MCF 10A (cell line): Measurements from ENCODE around the gene GJA3. TPM values are rescaled to one million over a fixed set of nuclear protein-coding genes. Genes with fewer than 3 reads are reported as not detected.

Experiments used
- BruUV-seq: library from RNA; stranded (reverse); fragments of 400-500 nt; replicated peaks from 2 replicates; lab custom pipeline; 2021; lab: Mats Ljungman, UMichigan
- CTCF ChIA-PET: fragments of 300-600 bp; sonication (Branson Sonifier 250); formaldehyde crosslinking; extraction: SDS; loops from one replicate; lab custom pipeline; 2021; ENCODE audit warnings: antibody characterized with exemption, inconsistent platforms; lab: Yijun Ruan, JAX
- POLR2A ChIA-PET: fragments of 300-600, 350-650 bp; sonication (Branson Sonifier 250); formaldehyde crosslinking; extraction: SDS; loops from one replicate; lab custom pipeline; 2020; ENCODE audit warnings: antibody characterized with exemption, inconsistent platforms; lab: Yijun Ruan, JAX
- DNase-seq: peaks from one replicate; pipeline ENCODE4 v3.0.0-alpha.2; 2018; ENCODE audit not compliant: unreplicated experiment
- H3K27ac Mint-ChIP-seq: one replicate; pipeline ENCODE4 v1.8.0; 2022; ENCODE audit warnings: mild to moderate bottlenecking, low read depth, mixed read lengths; ENCODE audit not compliant: unreplicated experiment
- H3K27me3 Mint-ChIP-seq: one replicate; pipeline ENCODE4 v1.8.0; 2022; ENCODE audit warnings: mixed read lengths; ENCODE audit not compliant: insufficient read depth, unreplicated experiment
- H3K36me3 Mint-ChIP-seq: one replicate; pipeline ENCODE4 v1.8.0; 2022; ENCODE audit warnings: mild to moderate bottlenecking, moderate library complexity, mixed read lengths; ENCODE audit not compliant: insufficient read depth, unreplicated experiment
- H3K4me1 Mint-ChIP-seq: one replicate; pipeline ENCODE4 v1.8.0; 2022; ENCODE audit warnings: mixed read lengths; ENCODE audit not compliant: insufficient read depth, unreplicated experiment
- H3K4me3 Mint-ChIP-seq: one replicate; pipeline ENCODE4 v1.8.0; 2022; ENCODE audit warnings: mild to moderate bottlenecking, moderate library complexity, mixed read lengths; ENCODE audit not compliant: unreplicated experiment
- H3K9me3 Mint-ChIP-seq: one replicate; pipeline ENCODE4 v1.8.0; 2022; ENCODE audit warnings: mixed read lengths; ENCODE audit not compliant: unreplicated experiment
- intact Hi-C: fragments of 100-400 bp; cut with micrococcal nuclease; formaldehyde crosslinking; loops from 2 replicates; pipeline ENCODE4 v1.14.1; 2022
- total RNA-seq: library from RNA; stranded (reverse); gene quantifications from 2 replicates; pipeline ENCODE4 v1.2.3, GENCODE V29; 2022
- TF ChIP-seq, protein P1 (sequence below): fragments of 200-600 bp; IDR thresholded peaks from one replicate; pipeline ENCODE4 v1.8.0; 2022; ENCODE audit warnings: antibody characterized with exemption, mild to moderate bottlenecking; ENCODE audit not compliant: unreplicated experiment

GJA3 gene
- total RNA-seq, 1 experiment from 2014 or later = 4.7 TPM

DNA sequence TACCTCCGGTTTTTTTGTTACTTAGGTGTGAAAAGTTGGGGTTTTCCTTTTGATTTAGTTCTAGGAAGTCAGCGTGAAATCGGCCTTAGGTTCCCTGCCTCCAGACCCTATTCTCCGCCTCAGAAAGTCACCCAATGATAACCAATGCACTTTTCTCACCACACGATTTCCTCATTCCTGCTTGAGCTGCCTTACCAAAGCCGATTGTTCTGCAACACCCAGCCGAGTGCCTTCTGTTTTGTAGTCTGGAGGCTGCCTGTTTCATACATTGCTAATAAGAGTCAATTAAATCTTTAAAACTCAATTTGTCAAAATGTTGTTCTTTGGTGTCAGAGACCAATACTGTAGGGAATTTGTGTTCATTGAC, 39.7 kb downstream of the GJA3 start:
- H3K4me3 Mint-ChIP-seq = no peak overlapping the region
- intact Hi-C loops = no loop called here
- BruUV-seq = no TSS peak

GRCh38 chr13:20119960-20120359, 40.9 kb downstream of the GJA3 start:
- no peaks in the 10 kb centered on the region for H3K9me3 Mint-ChIP-seq
- TF ChIP-seq, protein P1, sequence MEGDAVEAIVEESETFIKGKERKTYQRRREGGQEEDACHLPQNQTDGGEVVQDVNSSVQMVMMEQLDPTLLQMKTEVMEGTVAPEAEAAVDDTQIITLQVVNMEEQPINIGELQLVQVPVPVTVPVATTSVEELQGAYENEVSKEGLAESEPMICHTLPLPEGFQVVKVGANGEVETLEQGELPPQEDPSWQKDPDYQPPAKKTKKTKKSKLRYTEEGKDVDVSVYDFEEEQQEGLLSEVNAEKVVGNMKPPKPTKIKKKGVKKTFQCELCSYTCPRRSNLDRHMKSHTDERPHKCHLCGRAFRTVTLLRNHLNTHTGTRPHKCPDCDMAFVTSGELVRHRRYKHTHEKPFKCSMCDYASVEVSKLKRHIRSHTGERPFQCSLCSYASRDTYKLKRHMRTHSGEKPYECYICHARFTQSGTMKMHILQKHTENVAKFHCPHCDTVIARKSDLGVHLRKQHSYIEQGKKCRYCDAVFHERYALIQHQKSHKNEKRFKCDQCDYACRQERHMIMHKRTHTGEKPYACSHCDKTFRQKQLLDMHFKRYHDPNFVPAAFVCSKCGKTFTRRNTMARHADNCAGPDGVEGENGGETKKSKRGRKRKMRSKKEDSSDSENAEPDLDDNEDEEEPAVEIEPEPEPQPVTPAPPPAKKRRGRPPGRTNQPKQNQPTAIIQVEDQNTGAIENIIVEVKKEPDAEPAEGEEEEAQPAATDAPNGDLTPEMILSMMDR = no peak
- CTCF ChIA-PET = no interaction called here
- no TSS peak for BruUV-seq
- H3K27ac Mint-ChIP-seq = no peak overlapping the region
- H3K27me3 Mint-ChIP-seq = no peaks in the 10 kb centered on the region
- H3K36me3 Mint-ChIP-seq = no peaks in the 10 kb centered on the region
- H3K4me3 Mint-ChIP-seq = no peak overlapping the region
- POLR2A ChIA-PET = interaction anchor here (1.5 kb wide), 1 partner anchor 11 kb away, joined by 4 read pairs; no protein-coding TSS in a partner anchor
- no peak for DNase-seq
- intact Hi-C loops = no loop called here
- H3K4me1 Mint-ChIP-seq = peaks cover 6% of the 10 kb centered on the region

More for the DNA sequence above, 39.7 kb downstream of the GJA3 start:
- TF ChIP-seq, protein P1 = no peak
- H3K9me3 Mint-ChIP-seq = no peaks in the 10 kb centered on the region
- CTCF ChIA-PET = no interaction called here
- no peaks in the 10 kb centered on the region for H3K27me3 Mint-ChIP-seq
- DNase-seq = no peak
- H3K4me1 Mint-ChIP-seq = peaks cover 12% of the 10 kb centered on the region
- POLR2A ChIA-PET = interaction anchor here (0.8 kb wide), 1 partner anchor 39 kb away, joined by 4 read pairs; no protein-coding TSS in a partner anchor
- H3K27ac Mint-ChIP-seq = no peak overlapping the region
- H3K36me3 Mint-ChIP-seq = no peaks in the 10 kb centered on the region

DNA sequence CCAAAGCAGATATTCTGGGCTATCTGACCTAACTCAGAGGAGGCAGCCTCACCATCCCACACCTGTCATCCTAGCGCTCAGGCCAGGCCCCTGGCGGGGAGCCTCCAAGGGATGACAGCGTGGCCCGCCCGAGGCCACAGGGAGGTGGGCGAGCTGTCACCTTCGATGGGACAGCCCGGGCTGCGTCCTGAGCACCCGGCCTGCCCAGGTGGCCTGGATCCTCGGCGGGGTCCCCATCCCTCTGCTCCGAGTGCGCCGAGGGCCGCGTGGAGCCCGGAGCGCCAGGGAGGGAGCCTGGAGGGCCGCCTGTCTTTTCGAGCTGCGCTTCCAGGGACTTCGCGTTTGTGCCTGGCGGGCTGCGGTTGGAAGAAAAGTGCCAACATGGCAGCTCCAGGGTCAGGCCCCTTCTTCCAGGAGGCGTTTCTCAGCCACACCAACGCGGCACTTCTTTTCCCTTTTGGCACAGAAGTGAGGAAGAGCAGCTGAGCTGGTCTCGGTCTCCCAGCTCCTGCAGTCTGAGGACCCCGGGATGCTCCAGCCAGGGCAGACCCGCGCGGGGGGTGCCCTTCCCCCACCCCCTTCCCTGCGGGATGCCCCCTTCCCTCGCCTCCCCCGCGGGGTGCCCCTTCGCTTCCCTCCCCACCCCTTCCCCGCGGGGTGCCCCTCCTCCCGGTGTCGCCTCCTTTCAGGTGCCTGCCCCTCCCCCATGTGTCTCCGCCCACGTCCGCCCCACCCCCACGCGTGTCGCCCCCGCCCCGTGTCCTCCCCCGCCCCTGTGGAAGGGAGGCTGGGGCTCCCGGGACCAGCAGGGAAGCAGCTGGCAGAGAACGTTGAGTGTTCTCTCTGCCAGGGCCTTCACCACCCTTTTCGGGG, 42.3 kb downstream of the GJA3 start:
- ChIA-PET POLR2A (interaction anchor here (1.5 kb wide), 1 partner anchor 10 kb away, joined by 4 read pairs; no protein-coding TSS in a partner anchor), CTCF (interaction anchor here (0.5 to 0.7 kb wide), 3 partner anchors 227 to 807 kb away, joined by 3 to 5 read pairs (median 4); no protein-coding TSS in a partner anchor)
- no peaks in the 10 kb centered on the region for H3K4me1 Mint-ChIP-seq
- H3K4me3 Mint-ChIP-seq = no peak overlapping the region
- no TSS peak for BruUV-seq
- TF ChIP-seq, protein P1 = no peak
- H3K27me3 Mint-ChIP-seq = no peaks in the 10 kb centered on the region
- intact Hi-C loops = no loop called here
- H3K9me3 Mint-ChIP-seq = no peaks in the 10 kb centered on the region
- no peaks in the 10 kb centered on the region for H3K36me3 Mint-ChIP-seq
- H3K27ac Mint-ChIP-seq = no peak overlapping the region
- no peak for DNase-seq

DNA sequence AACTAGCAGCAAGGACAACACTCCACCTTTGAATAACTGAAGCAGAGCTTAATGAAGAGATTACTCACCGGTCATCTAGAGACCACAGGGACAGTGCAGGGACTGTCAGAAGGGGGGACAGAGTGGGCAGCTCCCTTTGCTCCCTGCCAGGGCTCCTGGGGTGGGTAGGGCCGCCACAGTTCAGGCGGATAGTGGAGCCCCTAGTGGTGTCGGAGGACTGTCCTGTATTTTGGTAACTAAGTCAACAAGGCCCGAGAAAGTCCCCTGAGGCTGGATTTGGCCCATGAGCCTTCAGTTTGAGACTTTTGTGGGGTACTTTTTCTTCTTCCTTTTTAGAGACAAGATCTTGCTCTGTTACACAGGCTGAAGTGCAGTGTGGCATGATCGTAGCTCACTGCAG, 44.6 kb downstream of the GJA3 start:
- no TSS peak for BruUV-seq
- no peaks in the 10 kb centered on the region for H3K27me3 Mint-ChIP-seq
- H3K27ac Mint-ChIP-seq = no peak overlapping the region
- intact Hi-C loops = no loop called here
- POLR2A ChIA-PET = no interaction called here
- DNase-seq = no peak
- H3K4me1 Mint-ChIP-seq = no peaks in the 10 kb centered on the region
- CTCF ChIA-PET = no interaction called here
- no peaks in the 10 kb centered on the region for H3K9me3 Mint-ChIP-seq
- TF ChIP-seq, protein P1 = no peak
- H3K4me3 Mint-ChIP-seq = no peak overlapping the region
- H3K36me3 Mint-ChIP-seq = no peaks in the 10 kb centered on the region
